Activated CD8-positive, alpha-beta T cell treated with anti-CD3 and anti-CD28 coated beads, Interleukin-2, amount 10 ng/mL, durations not matched to agents 7 days and 5 days (primary cell): ENCODE data around the gene TBC1D22A. TPM values are rescaled to one million over a fixed set of nuclear protein-coding genes. Genes with fewer than 3 reads are reported as not detected.

Experiments
- ATAC-seq: fragments of 150-1000 bp; cut with Tn5 transposase; one replicate; pipeline ENCODE4 v1.10.0; 2021; ENCODE audit warnings: moderate library complexity
- CTCF ChIA-PET: fragments of 350-600 bp; sonication (Branson Sonifier 250); formaldehyde crosslinking; loops from one replicate; lab custom pipeline; 2021; ENCODE audit warnings: antibody characterized with exemption; lab: Charles Lee
- POLR2A ChIA-PET: fragments of 350-600 bp; sonication (Branson Sonifier 250); formaldehyde crosslinking; loops from one replicate; lab custom pipeline; 2021; ENCODE audit warnings: antibody characterized with exemption; lab: Charles Lee
- DNase-seq: peaks from one replicate; pipeline ENCODE4 v3.0.0-alpha.2; 2020
- H3K27ac Mint-ChIP-seq: one replicate; pipeline ENCODE4 v1.8.0; 2021; ENCODE audit warnings: mild to moderate bottlenecking, mixed read lengths
- H3K27me3 Mint-ChIP-seq: one replicate; pipeline ENCODE4 v1.8.0; 2021; ENCODE audit warnings: low read depth, mixed read lengths
- H3K36me3 Mint-ChIP-seq: one replicate; pipeline ENCODE4 v1.8.0; 2021; ENCODE audit warnings: low read depth, mixed read lengths
- H3K4me1 Mint-ChIP-seq: one replicate; pipeline ENCODE4 v1.8.0; 2021; ENCODE audit warnings: low read depth, mixed read lengths
- H3K4me3 Mint-ChIP-seq: one replicate; pipeline ENCODE4 v1.8.0; 2021; ENCODE audit warnings: mild to moderate bottlenecking, mixed read lengths
- H3K9me3 Mint-ChIP-seq: one replicate; pipeline ENCODE4 v1.8.0; 2022; ENCODE audit warnings: mixed read lengths; ENCODE audit not compliant: insufficient read depth
- total RNA-seq, 2 experiments: library from RNA; stranded (reverse); gene quantifications; one replicate each; pipeline ENCODE4 v1.2.3, GENCODE V29; 2021

The TBC1D22A gene
- total RNA-seq, 2 experiments from 2014 or later = 34.1 to 38.7 TPM

GRCh38 chr22:47190957-47191670 is 428.7 kb downstream of the TBC1D22A start:
- ChIA-PET CTCF (no interaction called here), POLR2A (no interaction called here)
- H3K36me3 Mint-ChIP-seq = no peaks in the 10 kb centered on the region
- no peak for ATAC-seq
- no peak for DNase-seq
- no peaks in the 10 kb centered on the region for H3K4me1 Mint-ChIP-seq
- H3K4me3 Mint-ChIP-seq = no peak overlapping the region
- no peaks in the 10 kb centered on the region for H3K27me3 Mint-ChIP-seq
- H3K9me3 Mint-ChIP-seq = no peaks in the 10 kb centered on the region
- H3K27ac Mint-ChIP-seq = no peak overlapping the region

- POLR2A ChIA-PET = no interaction called here
- Mint-ChIP-seq H3K27me3 (no peaks in the 10 kb centered on the region), H3K36me3 (no peaks in the 10 kb centered on the region), H3K9me3 (no peaks in the 10 kb centered on the region), H3K4me1 (no peaks in the 10 kb centered on the region), H3K4me3 (no peak overlapping the region), H3K27ac (no peak overlapping the region)
- no peak for ATAC-seq
- CTCF ChIA-PET = no interaction called here
- no peak for DNase-seq
These were observed 429.5 kb downstream of the TBC1D22A start for GRCh38 chr22:47191671-47192650.

- ATAC-seq (no peak), DNase-seq (no peak)
- POLR2A ChIA-PET = no interaction called here
- Mint-ChIP-seq H3K4me3 (no peak overlapping the region), H3K27ac (no peak overlapping the region), H3K36me3 (no peaks in the 10 kb centered on the region), H3K4me1 (no peaks in the 10 kb centered on the region), H3K27me3 (no peaks in the 10 kb centered on the region), H3K9me3 (no peaks in the 10 kb centered on the region)
- CTCF ChIA-PET = no interaction called here
These were observed 430.4 kb downstream of the TBC1D22A start for GRCh38 chr22:47192651-47193437.

GRCh38 chr22:47193606-47194329 is 431.3 kb downstream of the TBC1D22A start:
- Mint-ChIP-seq H3K4me1 (no peaks in the 10 kb centered on the region), H3K27me3 (no peaks in the 10 kb centered on the region), H3K27ac (no peak overlapping the region), H3K4me3 (no peak overlapping the region), H3K9me3 (no peaks in the 10 kb centered on the region), H3K36me3 (no peaks in the 10 kb centered on the region)
- ChIA-PET CTCF (no interaction called here), POLR2A (no interaction called here)
- DNase-seq (no peak), ATAC-seq (no peak)

GRCh38 chr22:47194476-47195155 is 432.2 kb downstream of the TBC1D22A start:
- H3K27ac Mint-ChIP-seq = no peak overlapping the region
- H3K27me3 Mint-ChIP-seq = no peaks in the 10 kb centered on the region
- no peaks in the 10 kb centered on the region for H3K9me3 Mint-ChIP-seq
- ChIA-PET POLR2A (no interaction called here), CTCF (no interaction called here)
- no peak overlapping the region for H3K4me3 Mint-ChIP-seq
- H3K4me1 Mint-ChIP-seq = no peaks in the 10 kb centered on the region
- no peaks in the 10 kb centered on the region for H3K36me3 Mint-ChIP-seq
- ATAC-seq = no peak
- no peak for DNase-seq

GRCh38 chr22:47195156-47195483 is 432.7 kb downstream of the TBC1D22A start:
- H3K4me3 Mint-ChIP-seq = no peak overlapping the region
- no peaks in the 10 kb centered on the region for H3K4me1 Mint-ChIP-seq
- no peaks in the 10 kb centered on the region for H3K27me3 Mint-ChIP-seq
- H3K27ac Mint-ChIP-seq = no peak overlapping the region
- H3K36me3 Mint-ChIP-seq = no peaks in the 10 kb centered on the region
- POLR2A ChIA-PET = no interaction called here
- no peak for DNase-seq
- ATAC-seq = no peak
- H3K9me3 Mint-ChIP-seq = no peaks in the 10 kb centered on the region
- CTCF ChIA-PET = no interaction called here

- Mint-ChIP-seq H3K27ac (no peak overlapping the region), H3K4me1 (no peaks in the 10 kb centered on the region), H3K9me3 (no peaks in the 10 kb centered on the region), H3K27me3 (no peaks in the 10 kb centered on the region), H3K4me3 (no peak overlapping the region), H3K36me3 (no peaks in the 10 kb centered on the region)
- POLR2A ChIA-PET = no interaction called here
- ATAC-seq (no peak), DNase-seq (no peak)
- CTCF ChIA-PET = no interaction called here
These were observed 433.2 kb downstream of the TBC1D22A start for GRCh38 chr22:47195484-47196165.

GRCh38 chr22:47196166-47196849 is 433.9 kb downstream of the TBC1D22A start:
- ATAC-seq = no peak
- ChIA-PET POLR2A (no interaction called here), CTCF (no interaction called here)
- no peak overlapping the region for H3K27ac Mint-ChIP-seq
- no peaks in the 10 kb centered on the region for H3K4me1 Mint-ChIP-seq
- no peak for DNase-seq
- H3K4me3 Mint-ChIP-seq = no peak overlapping the region
- H3K9me3 Mint-ChIP-seq = no peaks in the 10 kb centered on the region
- H3K36me3 Mint-ChIP-seq = no peaks in the 10 kb centered on the region
- no peaks in the 10 kb centered on the region for H3K27me3 Mint-ChIP-seq

GRCh38 chr22:47196881-47197772 is 434.7 kb downstream of the TBC1D22A start:
- H3K4me1 Mint-ChIP-seq = no peaks in the 10 kb centered on the region
- ChIA-PET POLR2A (no interaction called here), CTCF (no interaction called here)
- DNase-seq (no peak), ATAC-seq (no peak)
- H3K27me3 Mint-ChIP-seq = no peaks in the 10 kb centered on the region
- H3K9me3 Mint-ChIP-seq = no peaks in the 10 kb centered on the region
- H3K36me3 Mint-ChIP-seq = no peaks in the 10 kb centered on the region
- H3K27ac Mint-ChIP-seq = no peak overlapping the region
- no peak overlapping the region for H3K4me3 Mint-ChIP-seq
